ENCODE results near the gene GAPT.

- TF ChIP-seq CTCF (conservative IDR thresholded peaks at IDR 0.05 in 1 of 2, IDR thresholded peaks at IDR 0.05 in 1 of 2; ENCODE audit: low read depth in 1 of 2, low read length in 2 of 2) (no peak), EZH2 (IDR thresholded peaks at IDR 0.05; ENCODE audit: low read length, missing control alignments) (no peak)
These were observed 41.2 kb upstream of the GAPT start for GRCh38 chr5:58450018-58450417.
